K562 (cell line): ENCODE data around the gene COPE.

ENCODE experiments used
- ELF4 ChIP-seq: fragments of 450-650 bp; formaldehyde crosslinking; IDR thresholded peaks from 2 replicates; pipeline ENCODE4 v1.4.0; 2022; ENCODE audit warnings: missing genetic modification characterization
- EP300 ChIP-seq: IDR thresholded peaks from 2 replicates; pipeline ENCODE4 v1.6.1; 2012; ENCODE audit warnings: low read length, improper control_type of control experiment
- ERF ChIP-seq: fragments of 450-650 bp; formaldehyde crosslinking; IDR thresholded peaks from 2 replicates; pipeline ENCODE4 v1.4.0; 2020; ENCODE audit warnings: mild to moderate bottlenecking, mixed read lengths
- FOXJ3 ChIP-seq: sonication (generic); formaldehyde crosslinking; IDR thresholded peaks from 2 replicates; pipeline ENCODE4 v1.4.0; 2020; ENCODE audit warnings: mild to moderate bottlenecking, missing genetic modification reagents
- NR3C1 ChIP-seq: sonication (generic); formaldehyde crosslinking; IDR thresholded peaks from 2 replicates; pipeline ENCODE4 v1.8.1; 2022; ENCODE audit warnings: missing genetic modification reagents
- RFX5 ChIP-seq: IDR thresholded peaks from 2 replicates; pipeline ENCODE4 v1.6.1; 2011; ENCODE audit warnings: low read depth, mild to moderate bottlenecking, improper control_type of control experiment, low read length
- SIN3A ChIP-seq, 2 experiments: fragments of 150-350 bp in 1 of 2; IDR thresholded peaks; 2 replicates each; pipeline ENCODE4 v1.6.1; 2011 to 2016; ENCODE audit warnings: borderline replicate concordance in 2 of 2, low read depth in 2 of 2, low read length in 2 of 2, mild to moderate bottlenecking in 2 of 2, moderate library complexity in 2 of 2; ENCODE audit not compliant: control insufficient read depth in 1 of 2
- STAG1 ChIP-seq: sonication (generic); formaldehyde crosslinking; IDR thresholded peaks from 2 replicates; pipeline ENCODE4 v1.5.0; 2020; ENCODE audit warnings: missing genetic modification reagents, borderline replicate concordance
- TBP ChIP-seq: optimal IDR thresholded peaks from 2 replicates; pipeline ENCODE3; 2011; ENCODE audit warnings: low read depth, low read length, improper control_type of control experiment
- ZNF239 ChIP-seq: fragments of 250-450 bp; sonication (Bioruptor Pico); IDR thresholded peaks from 2 replicates; pipeline ENCODE4 v1.4.0; 2020; ENCODE audit warnings: mild to moderate bottlenecking
- TF ChIP-seq, protein P1 (sequence below): sonication (generic); formaldehyde crosslinking; IDR thresholded peaks from 2 replicates; pipeline ENCODE4 v1.8.1; 2023; ENCODE audit warnings: mild to moderate bottlenecking, missing genetic modification reagents
- TF ChIP-seq, protein P2 (sequence below), 2 experiments: fragments of 450-650 bp; formaldehyde crosslinking in 1 of 2; IDR thresholded peaks; 2 replicates each; pipeline versions ENCODE4 v1.4.0 to v1.6.1; 2014 to 2020; ENCODE audit warnings: mild to moderate bottlenecking in 2 of 2, borderline replicate concordance in 1 of 2, low read depth in 1 of 2
- TF ChIP-seq, protein P3 (sequence below), 3 experiments: IDR thresholded peaks in 2 of 3; conservative IDR thresholded peaks in 1 of 3; 2 replicates each; pipeline ENCODE4 v1.5.1; 2011 to 2012; ENCODE audit warnings: low read length in 3 of 3, mild to moderate bottlenecking in 3 of 3, control low read depth in 2 of 3, improper control_type of control experiment in 1 of 3, inconsistent platforms in 1 of 3, low read depth in 1 of 3, mixed read lengths in 1 of 3, moderate library complexity in 1 of 3; ENCODE audit not compliant: insufficient read depth in 2 of 3

DNA sequence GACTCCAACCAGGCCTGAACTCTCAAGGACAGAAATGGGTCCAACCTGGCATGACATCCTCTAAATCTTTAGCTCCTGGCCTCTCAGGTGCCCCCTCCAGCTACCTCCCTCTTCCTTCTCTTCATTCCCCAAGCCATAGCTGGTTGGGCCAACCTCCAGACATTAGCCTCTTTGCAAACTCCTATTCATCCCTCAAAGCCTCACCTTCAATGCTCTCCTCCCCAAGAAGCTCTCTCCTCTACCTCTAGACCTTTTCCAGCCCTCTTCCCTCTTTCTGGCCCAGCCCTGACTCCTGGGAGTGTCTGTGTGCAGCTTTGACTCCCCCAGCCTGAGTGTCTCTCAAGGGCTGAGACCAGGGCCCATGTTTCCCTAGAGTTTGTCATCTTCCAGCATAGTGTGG, 27.1 kb upstream of the COPE start:
- TF ChIP-seq, protein P1, sequence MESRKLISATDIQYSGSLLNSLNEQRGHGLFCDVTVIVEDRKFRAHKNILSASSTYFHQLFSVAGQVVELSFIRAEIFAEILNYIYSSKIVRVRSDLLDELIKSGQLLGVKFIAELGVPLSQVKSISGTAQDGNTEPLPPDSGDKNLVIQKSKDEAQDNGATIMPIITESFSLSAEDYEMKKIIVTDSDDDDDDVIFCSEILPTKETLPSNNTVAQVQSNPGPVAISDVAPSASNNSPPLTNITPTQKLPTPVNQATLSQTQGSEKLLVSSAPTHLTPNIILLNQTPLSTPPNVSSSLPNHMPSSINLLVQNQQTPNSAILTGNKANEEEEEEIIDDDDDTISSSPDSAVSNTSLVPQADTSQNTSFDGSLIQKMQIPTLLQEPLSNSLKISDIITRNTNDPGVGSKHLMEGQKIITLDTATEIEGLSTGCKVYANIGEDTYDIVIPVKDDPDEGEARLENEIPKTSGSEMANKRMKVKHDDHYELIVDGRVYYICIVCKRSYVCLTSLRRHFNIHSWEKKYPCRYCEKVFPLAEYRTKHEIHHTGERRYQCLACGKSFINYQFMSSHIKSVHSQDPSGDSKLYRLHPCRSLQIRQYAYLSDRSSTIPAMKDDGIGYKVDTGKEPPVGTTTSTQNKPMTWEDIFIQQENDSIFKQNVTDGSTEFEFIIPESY: no peak
- TF ChIP-seq STAG1 (no peak), ZNF239 (CRISPR knock-in tag) (no peak), NR3C1 (no peak), SIN3A (IDR thresholded peaks at IDR 0.05; ENCODE audit: borderline replicate concordance in 2 of 2, control insufficient read depth in 1 of 2, low read depth in 2 of 2, low read length in 2 of 2) (no peak), EP300 (no peak), TBP (no peak), ERF (CRISPR knock-in tag) (no peak), ELF4 (CRISPR knock-in tag) (no peak), RFX5 (no peak), FOXJ3 (CRISPR knock-in tag) (no peak)
- TF ChIP-seq, protein P2, sequence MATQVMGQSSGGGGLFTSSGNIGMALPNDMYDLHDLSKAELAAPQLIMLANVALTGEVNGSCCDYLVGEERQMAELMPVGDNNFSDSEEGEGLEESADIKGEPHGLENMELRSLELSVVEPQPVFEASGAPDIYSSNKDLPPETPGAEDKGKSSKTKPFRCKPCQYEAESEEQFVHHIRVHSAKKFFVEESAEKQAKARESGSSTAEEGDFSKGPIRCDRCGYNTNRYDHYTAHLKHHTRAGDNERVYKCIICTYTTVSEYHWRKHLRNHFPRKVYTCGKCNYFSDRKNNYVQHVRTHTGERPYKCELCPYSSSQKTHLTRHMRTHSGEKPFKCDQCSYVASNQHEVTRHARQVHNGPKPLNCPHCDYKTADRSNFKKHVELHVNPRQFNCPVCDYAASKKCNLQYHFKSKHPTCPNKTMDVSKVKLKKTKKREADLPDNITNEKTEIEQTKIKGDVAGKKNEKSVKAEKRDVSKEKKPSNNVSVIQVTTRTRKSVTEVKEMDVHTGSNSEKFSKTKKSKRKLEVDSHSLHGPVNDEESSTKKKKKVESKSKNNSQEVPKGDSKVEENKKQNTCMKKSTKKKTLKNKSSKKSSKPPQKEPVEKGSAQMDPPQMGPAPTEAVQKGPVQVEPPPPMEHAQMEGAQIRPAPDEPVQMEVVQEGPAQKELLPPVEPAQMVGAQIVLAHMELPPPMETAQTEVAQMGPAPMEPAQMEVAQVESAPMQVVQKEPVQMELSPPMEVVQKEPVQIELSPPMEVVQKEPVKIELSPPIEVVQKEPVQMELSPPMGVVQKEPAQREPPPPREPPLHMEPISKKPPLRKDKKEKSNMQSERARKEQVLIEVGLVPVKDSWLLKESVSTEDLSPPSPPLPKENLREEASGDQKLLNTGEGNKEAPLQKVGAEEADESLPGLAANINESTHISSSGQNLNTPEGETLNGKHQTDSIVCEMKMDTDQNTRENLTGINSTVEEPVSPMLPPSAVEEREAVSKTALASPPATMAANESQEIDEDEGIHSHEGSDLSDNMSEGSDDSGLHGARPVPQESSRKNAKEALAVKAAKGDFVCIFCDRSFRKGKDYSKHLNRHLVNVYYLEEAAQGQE (IDR thresholded peaks at IDR 0.05; ENCODE audit: borderline replicate concordance): no peak
- TF ChIP-seq, protein P2 (CRISPR knock-in tag; IDR thresholded peaks at IDR 0.05; ENCODE audit: low read depth): no peak
- TF ChIP-seq, protein P3, sequence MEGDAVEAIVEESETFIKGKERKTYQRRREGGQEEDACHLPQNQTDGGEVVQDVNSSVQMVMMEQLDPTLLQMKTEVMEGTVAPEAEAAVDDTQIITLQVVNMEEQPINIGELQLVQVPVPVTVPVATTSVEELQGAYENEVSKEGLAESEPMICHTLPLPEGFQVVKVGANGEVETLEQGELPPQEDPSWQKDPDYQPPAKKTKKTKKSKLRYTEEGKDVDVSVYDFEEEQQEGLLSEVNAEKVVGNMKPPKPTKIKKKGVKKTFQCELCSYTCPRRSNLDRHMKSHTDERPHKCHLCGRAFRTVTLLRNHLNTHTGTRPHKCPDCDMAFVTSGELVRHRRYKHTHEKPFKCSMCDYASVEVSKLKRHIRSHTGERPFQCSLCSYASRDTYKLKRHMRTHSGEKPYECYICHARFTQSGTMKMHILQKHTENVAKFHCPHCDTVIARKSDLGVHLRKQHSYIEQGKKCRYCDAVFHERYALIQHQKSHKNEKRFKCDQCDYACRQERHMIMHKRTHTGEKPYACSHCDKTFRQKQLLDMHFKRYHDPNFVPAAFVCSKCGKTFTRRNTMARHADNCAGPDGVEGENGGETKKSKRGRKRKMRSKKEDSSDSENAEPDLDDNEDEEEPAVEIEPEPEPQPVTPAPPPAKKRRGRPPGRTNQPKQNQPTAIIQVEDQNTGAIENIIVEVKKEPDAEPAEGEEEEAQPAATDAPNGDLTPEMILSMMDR (IDR thresholded peaks at IDR 0.05 in 2 of 3, conservative IDR thresholded peaks at IDR 0.05 in 1 of 3; ENCODE audit: insufficient read depth in 2 of 3, low read depth in 1 of 3, low read length in 3 of 3): no peak
